HCT116 (cell line): Measurements from ENCODE around the gene SLC28A2. TPM values are rescaled to one million over a fixed set of nuclear protein-coding genes. Genes with fewer than 3 reads are reported as not detected.

Source experiments
- ATAC-seq: fragments of 200-7000 bp; cut with Tn5 transposase; 2 replicates; pipeline ENCODE4 v1.9.1; 2020; ENCODE audit warnings: mild to moderate bottlenecking, moderate library complexity
- Bru-seq: library from RNA; stranded (reverse); fragments of 400-500 nt; gene quantifications from one replicate; lab custom pipeline; 2021; lab: Mats Ljungman, UMichigan
- BruChase-seq, 2 experiments: library from RNA; stranded (reverse); fragments of 400-500 nt; gene quantifications; one replicate each; lab custom pipeline; 2021; lab: Mats Ljungman, UMichigan
- BruUV-seq: library from RNA; stranded (reverse); fragments of 400-500 nt; replicated peaks from 2 replicates; lab custom pipeline; 2021; lab: Mats Ljungman, UMichigan
- CTCF ChIA-PET: fragments of 300-600 bp; sonication (Branson Sonifier 250); formaldehyde crosslinking; loops from one replicate; lab custom pipeline; 2021; ENCODE audit warnings: antibody characterized with exemption; lab: Charles Lee
- POLR2A ChIA-PET: fragments of 300-600, 350-600 bp; sonication (Branson Sonifier 250); formaldehyde crosslinking; loops from one replicate; lab custom pipeline; 2021; ENCODE audit warnings: antibody characterized with exemption; lab: Charles Lee
- RAD21 ChIA-PET, 2 experiments: fragments of 300-600 bp; sonication (Branson Sonifier 250); formaldehyde crosslinking; loops; one replicate each; lab custom pipeline; 2023; ENCODE audit warnings: low total read pairs in 2 of 2; ENCODE audit not compliant: uncharacterized antibody in 2 of 2, unreplicated experiment in 2 of 2, low non-redundant PET in 1 of 2; lab: Charles Lee
- DNase-seq: peaks from one replicate; pipeline ENCODE4 v3.0.0-alpha.2; 2010; ENCODE audit warnings: low read depth, low spot score
- H2AFZ ChIP-seq: fragments of 200-600 bp; shearing (Covaris generic), sonication (generic); 2 replicates; pipeline ENCODE4 v1.6.1; 2017; ENCODE audit warnings: low read depth, mixed run types, mixed read lengths, antibody characterized with exemption, low read length; ENCODE audit not compliant: poor library complexity, severe bottlenecking
- H3K27ac ChIP-seq: 2 replicates; pipeline ENCODE4 v1.5.1; 2012; ENCODE audit warnings: low read depth, low read length
- H3K27me3 ChIP-seq: fragments of 200-600 bp; sonication (generic); 2 replicates; pipeline ENCODE4 v1.6.1; 2016; ENCODE audit warnings: mixed run types, low read length, mixed read lengths; ENCODE audit not compliant: insufficient read depth
- H3K36me3 ChIP-seq, 2 experiments: fragments of 200-500 bp in 1 of 2; fragments of 200-600 bp in 1 of 2; sonication (Bioruptor generic) in 1 of 2; sonication (generic) in 1 of 2; 2 replicates each; pipeline versions ENCODE4 v1.5.1 to v1.6.1; 2014 to 2016; ENCODE audit warnings: low read length in 2 of 2, inconsistent platforms in 1 of 2, mixed read lengths in 1 of 2, mixed run types in 1 of 2; ENCODE audit not compliant: insufficient read depth in 2 of 2, control insufficient read depth in 1 of 2
- H3K4me1 ChIP-seq, 2 experiments: fragments of 200-600 bp in 1 of 2; sonication (generic) in 1 of 2; 2 replicates each; pipeline versions ENCODE4 v1.5.1 to v1.6.1; 2012 to 2017; ENCODE audit warnings: low read length in 2 of 2, inconsistent platforms in 1 of 2, mild to moderate bottlenecking in 1 of 2, mixed read lengths in 1 of 2, mixed run types in 1 of 2, moderate library complexity in 1 of 2; ENCODE audit not compliant: insufficient read depth in 2 of 2, control insufficient read depth in 1 of 2
- H3K4me2 ChIP-seq: fragments of 200-600 bp; sonication (generic); 2 replicates; pipeline ENCODE4 v1.6.1; 2017; ENCODE audit warnings: mixed run types, low read length, mixed read lengths
- H3K4me3 ChIP-seq, 2 experiments: fragments of 200-600 bp in 1 of 2; sonication (generic) in 1 of 2; replicated peaks in 1 of 2; 2 replicates each; pipeline ENCODE4 v1.5.1; 2011 to 2016; ENCODE audit warnings: low read length in 2 of 2, control low read depth in 1 of 2, low read depth in 1 of 2, mild to moderate bottlenecking in 1 of 2, mixed read lengths in 1 of 2, mixed run types in 1 of 2
- H3K79me2 ChIP-seq: fragments of 200-600 bp; sonication (generic); 2 replicates; pipeline ENCODE4 v1.6.1; 2017; ENCODE audit warnings: mild to moderate bottlenecking, mixed run types, low read length, moderate library complexity, mixed read lengths; ENCODE audit not compliant: insufficient read depth
- H3K9ac ChIP-seq: fragments of 200-600 bp; sonication (generic); 2 replicates; pipeline ENCODE4 v1.6.1; 2016; ENCODE audit warnings: low read length, mixed read lengths
- H3K9me2 ChIP-seq: fragments of 200-600 bp; sonication (generic), shearing (Covaris generic); 2 replicates; pipeline ENCODE4 v1.6.1; 2017; ENCODE audit warnings: mixed run types, mild to moderate bottlenecking, moderate library complexity; ENCODE audit not compliant: insufficient read depth
- H3K9me3 ChIP-seq, 2 experiments: fragments of 200-500 bp in 1 of 2; fragments of 200-600 bp in 1 of 2; sonication (Bioruptor generic) in 1 of 2; sonication (generic) in 1 of 2; 2 replicates each; pipeline ENCODE4 v1.6.1; 2014 to 2017; ENCODE audit warnings: low read length in 2 of 2, mixed read lengths in 2 of 2, inconsistent platforms in 1 of 2, low read depth in 1 of 2, mild to moderate bottlenecking in 1 of 2, mixed run types in 1 of 2, moderate library complexity in 1 of 2; ENCODE audit not compliant: control insufficient read depth in 1 of 2, insufficient read depth in 1 of 2
- H4K20me1 ChIP-seq: fragments of 200-600 bp; sonication (generic), shearing (Covaris generic); 2 replicates; pipeline ENCODE4 v1.6.1; 2017; ENCODE audit warnings: mixed run types, mild to moderate bottlenecking, moderate library complexity; ENCODE audit not compliant: insufficient read depth
- CBX3 ChIP-seq: IDR thresholded peaks from 2 replicates; pipeline ENCODE4 v1.6.1; 2012; ENCODE audit warnings: low read depth
- EGR1 ChIP-seq: IDR thresholded peaks from 2 replicates; pipeline ENCODE4 v1.6.1; 2012; ENCODE audit warnings: low read depth
- ELF1 ChIP-seq: IDR thresholded peaks from 2 replicates; pipeline ENCODE4 v1.6.1; 2012; ENCODE audit warnings: low read depth, borderline replicate concordance
- EZH2phosphoT487 ChIP-seq: fragments of 200-600 bp; IDR thresholded peaks from 2 replicates; pipeline ENCODE4 v1.6.1; 2018; ENCODE audit warnings: antibody characterized with exemption, borderline replicate concordance
- FOSL1 ChIP-seq: IDR thresholded peaks from 2 replicates; pipeline ENCODE4 v1.6.1; 2012; ENCODE audit warnings: low read depth
- JUND ChIP-seq: IDR thresholded peaks from 2 replicates; pipeline ENCODE4 v1.6.1; 2012
- MAX ChIP-seq: IDR thresholded peaks from 2 replicates; pipeline ENCODE4 v1.6.1; 2012
- POLR2AphosphoS5 ChIP-seq: IDR thresholded peaks from 2 replicates; pipeline ENCODE4 v1.6.1; 2011; ENCODE audit warnings: mild to moderate bottlenecking, low read depth, low read length, moderate library complexity
- RAD21 ChIP-seq: IDR thresholded peaks from 2 replicates; pipeline ENCODE4 v1.6.1; 2012; ENCODE audit warnings: low read depth, mild to moderate bottlenecking
- REST ChIP-seq: IDR thresholded peaks from 2 replicates; pipeline ENCODE4 v1.6.1; 2012; ENCODE audit warnings: low read depth
- SIN3A ChIP-seq: IDR thresholded peaks from 2 replicates; pipeline ENCODE4 v1.6.1; 2012; ENCODE audit warnings: low read depth
- SRF ChIP-seq: IDR thresholded peaks from 2 replicates; pipeline ENCODE4 v1.6.1; 2012; ENCODE audit warnings: low read depth
- YY1 ChIP-seq: IDR thresholded peaks from 2 replicates; pipeline ENCODE4 v1.6.1; 2011; ENCODE audit warnings: low read length, low read depth, moderate library complexity, mild to moderate bottlenecking; ENCODE audit not compliant: insufficient replicate concordance; ENCODE audit errors: extremely low read depth
- ZBTB33 ChIP-seq: IDR thresholded peaks from 2 replicates; pipeline ENCODE4 v1.6.1; 2011; ENCODE audit warnings: mild to moderate bottlenecking, low read length, moderate library complexity; ENCODE audit not compliant: insufficient replicate concordance; ENCODE audit errors: extremely low read depth
- intact Hi-C: fragments of 100-400 bp; cut with micrococcal nuclease; formaldehyde crosslinking; loops from 2 replicates; pipeline ENCODE4 v1.10.0; 2022
- long read RNA-seq: library from polyadenylated mRNA; unstranded; transcript quantifications from one replicate; pipeline ENCODE4 v2.0.0, GENCODE V29; 2021; ENCODE audit not compliant: unreplicated experiment
- polyA plus RNA-seq: library from polyadenylated mRNA; unstranded; fragments of >200 nt; gene quantifications from 2 replicates; pipeline ENCODE4 v1.2.1, GENCODE V29; 2012; ENCODE audit warnings: missing spikeins
- total RNA-seq: library from RNA; stranded (reverse); gene quantifications from one replicate; pipeline ENCODE4 v1.2.1, GENCODE V29; 2021; ENCODE audit not compliant: unreplicated experiment

The SLC28A2 gene
- not detected for total RNA-seq
- polyA plus RNA-seq = 0.07 TPM in 1 of 2 replicates, not detected in the other
- Bru-seq, nascent RNA = percentile 9 among the genes with signal in this experiment
- not detected for BruChase-seq, experiment 1, labeled RNA remaining after a 6-hour chase
- percentile 6 among the genes with signal in this experiment for BruChase-seq, experiment 2, labeled RNA remaining after a 2-hour chase
- long read RNA-seq = 0 reads

GRCh38 chr15:45251888-45252287 is at the start of gene SLC28A2:
TSS of gene SLC28A2 (plus strand) at chr15:45252234. CDS start at chr15:45253216, 982 bp downstream.
- H3K4me1 ChIP-seq = no peaks in the 10 kb centered on the region
- H3K27me3 ChIP-seq = no peaks in the 10 kb centered on the region
- TF ChIP-seq FOSL1 (no peak), MAX (no peak), EGR1 (no peak), RAD21 (no peak), SIN3A (no peak)
- TF ChIP-seq, all 23 proteins: peak for 0
- ATAC-seq (no peak), DNase-seq (no peak)
- Histone ChIP-seq H3K9me3 (no peaks in the 10 kb centered on the region), H3K79me2 (no peaks in the 10 kb centered on the region), H3K9me2 (no peaks in the 10 kb centered on the region), H3K4me3 (no peak within 1 kb of the TSS), H3K9ac (no peak within 1 kb of the TSS), H3K36me3 (no peaks in the 10 kb centered on the region), H4K20me1 (no peaks in the 10 kb centered on the region), H3K4me2 (no peak within 1 kb of the TSS), H2AFZ (no peak within 1 kb of the TSS), H3K27ac (no peak within 1 kb of the TSS)
- CTCF ChIA-PET = no interaction called here
- RAD21 ChIA-PET = no interaction called here
- intact Hi-C loops = no loop called here
- no TSS peak for BruUV-seq
- POLR2A ChIA-PET = no interaction called here

GRCh38 chr15:45203182-45203581 is 48.9 kb upstream of the SLC28A2 start:
- ChIA-PET RAD21 (no interaction called here), POLR2A (interaction anchor here (1.3 kb wide), 1 partner anchor 74 kb away, joined by 3 read pairs; no protein-coding TSS in a partner anchor)
- intact Hi-C loops = loop anchor here (1.0 to 10.0 kb wide), 2 partner anchors 199 to 412 kb away; a partner anchor contains a TSS
- no peak for TF ChIP-seq ELF1
- TF ChIP-seq MAX = no peak
- TF ChIP-seq POLR2AphosphoS5 = no peak
- TF ChIP-seq EGR1 = no peak
- TF ChIP-seq SRF = no peak
- no peak for TF ChIP-seq EZH2phosphoT487
- no peak for TF ChIP-seq REST
- no peak for TF ChIP-seq ZBTB33
- no peak for TF ChIP-seq CBX3
- TF ChIP-seq YY1 = no peak
- TF ChIP-seq SIN3A = no peak
- no peak for TF ChIP-seq JUND

More at GRCh38 chr15:45203182-45203581, 48.9 kb upstream of the SLC28A2 start:
- BruUV-seq = no TSS peak
- DNase-seq (no peak), ATAC-seq (no peak)
- no peak overlapping the region for H3K4me2 ChIP-seq
- H4K20me1 ChIP-seq = no peaks in the 10 kb centered on the region
- no peaks in the 10 kb centered on the region for H3K9me2 ChIP-seq
- CTCF ChIA-PET = interaction anchor here (0.7 to 5.2 kb wide), 3 partner anchors 40 to 255 kb away, joined by 3 to 40 read pairs (median 3); no protein-coding TSS in a partner anchor
- no peak overlapping the region for H3K27ac ChIP-seq
- H3K79me2 ChIP-seq = no peaks in the 10 kb centered on the region
- H3K27me3 ChIP-seq = no peaks in the 10 kb centered on the region
- H3K9ac ChIP-seq = no peak overlapping the region
- peaks cover 5 to 29% of the 10 kb centered on the region in 2 experiments for H3K4me1 ChIP-seq
- no peaks in the 10 kb centered on the region for H3K9me3 ChIP-seq
- H3K4me3 ChIP-seq = no peak overlapping the region
- no peaks in the 10 kb centered on the region for H3K36me3 ChIP-seq
- H2AFZ ChIP-seq = no peak overlapping the region
